ENCODE measurements around the gene RGS6.

DNA sequence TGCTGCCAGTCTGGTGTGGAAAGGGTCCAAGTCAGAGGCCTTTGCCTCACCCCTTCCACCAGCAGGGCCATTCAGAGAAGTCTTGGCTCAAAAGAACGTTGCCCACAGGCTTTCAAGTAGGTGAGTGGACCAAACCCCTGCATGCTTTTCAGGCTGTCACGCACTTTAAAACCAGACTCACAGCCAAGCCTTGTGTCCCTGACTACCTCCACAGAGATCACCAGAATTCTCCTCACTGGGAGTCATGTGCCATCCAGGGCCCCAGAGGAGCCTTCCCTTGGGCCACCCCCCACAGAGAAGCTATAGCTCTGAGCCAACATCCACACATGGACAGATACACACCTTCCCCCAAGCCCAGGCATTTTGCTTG lies 678.6 kb downstream of the RGS6 start:
- TF ChIP-seq POLR2AphosphoS5 (IDR thresholded peaks at IDR 0.05) = no peak
- TF ChIP-seq, protein P1, sequence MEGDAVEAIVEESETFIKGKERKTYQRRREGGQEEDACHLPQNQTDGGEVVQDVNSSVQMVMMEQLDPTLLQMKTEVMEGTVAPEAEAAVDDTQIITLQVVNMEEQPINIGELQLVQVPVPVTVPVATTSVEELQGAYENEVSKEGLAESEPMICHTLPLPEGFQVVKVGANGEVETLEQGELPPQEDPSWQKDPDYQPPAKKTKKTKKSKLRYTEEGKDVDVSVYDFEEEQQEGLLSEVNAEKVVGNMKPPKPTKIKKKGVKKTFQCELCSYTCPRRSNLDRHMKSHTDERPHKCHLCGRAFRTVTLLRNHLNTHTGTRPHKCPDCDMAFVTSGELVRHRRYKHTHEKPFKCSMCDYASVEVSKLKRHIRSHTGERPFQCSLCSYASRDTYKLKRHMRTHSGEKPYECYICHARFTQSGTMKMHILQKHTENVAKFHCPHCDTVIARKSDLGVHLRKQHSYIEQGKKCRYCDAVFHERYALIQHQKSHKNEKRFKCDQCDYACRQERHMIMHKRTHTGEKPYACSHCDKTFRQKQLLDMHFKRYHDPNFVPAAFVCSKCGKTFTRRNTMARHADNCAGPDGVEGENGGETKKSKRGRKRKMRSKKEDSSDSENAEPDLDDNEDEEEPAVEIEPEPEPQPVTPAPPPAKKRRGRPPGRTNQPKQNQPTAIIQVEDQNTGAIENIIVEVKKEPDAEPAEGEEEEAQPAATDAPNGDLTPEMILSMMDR (IDR thresholded peaks at IDR 0.05) = no peak
